ENCODE results near the gene SH3BP5L. TPM values are rescaled to one million over a fixed set of nuclear protein-coding genes. Genes with fewer than 3 reads are reported as not detected.

Gene SH3BP5L
- total and polyA plus RNA-seq, 2 donors (not counting 1 experiment from before 2014, with no cell fraction given) = 19.2 to 36.5 TPM

- POLR2A ChIA-PET = interaction anchor here (1.0 to 4.0 kb wide), 7 partner anchors 11 to 69 kb away, joined by 3 to 88 read pairs (median 4); partner anchors contain the start of genes PGBD2, SH3BP5L and ZNF692
Measured at GRCh38 chr1:248837045-248837780, 11.5 kb upstream of the SH3BP5L start.

More at GRCh38 chr1:248837045-248837780, 11.5 kb upstream of the SH3BP5L start:
- Histone ChIP-seq H3K27me3 (replicated peaks in 1 of 4; ENCODE audit: control extremely low read depth in 1 of 4, control insufficient read depth in 3 of 4, insufficient read depth in 4 of 4, low read length in 3 of 4) (no peaks in the 10 kb centered on the region), H3K27ac (ENCODE audit: low read length in 2 of 2) (peak overlapping the region; percentile 97 to 99), H3K4me1 (ENCODE audit: control insufficient read depth in 2 of 2, insufficient read depth in 2 of 2, low read length in 2 of 2) (peaks cover 41 to 45% of the 10 kb centered on the region in 2 donors), H4K20me1 (ENCODE audit: control insufficient read depth, insufficient read depth, low read length, poor library complexity, severe bottlenecking) (peaks cover 13% of the 10 kb centered on the region), H3K36me3 (replicated peaks in 1 of 2; ENCODE audit: control extremely low read depth in 1 of 2, control insufficient read depth in 1 of 2, extremely low read depth in 1 of 2, insufficient read depth in 2 of 2, low read length in 1 of 2) (peaks cover 0 to 7% of the 10 kb centered on the region in 2 experiments), H3K9me3 (ENCODE audit: control extremely low read depth in 1 of 3, control insufficient read depth in 2 of 3, insufficient read depth in 1 of 3, low read length in 2 of 3) (no peaks in the 10 kb centered on the region), H3K79me2 (ENCODE audit: control insufficient read depth, insufficient read depth, low read length) (peaks cover 48% of the 10 kb centered on the region), H3K4me2 (replicated peaks; ENCODE audit: low read depth, low read length, poor library complexity, severe bottlenecking) (peak overlapping the region; percentile 93), H3K9ac (ENCODE audit: low read length) (peak overlapping the region; percentile 94), H2AFZ (ENCODE audit: insufficient read depth, low read depth, low read length, poor library complexity, severe bottlenecking) (peak overlapping the region; percentile 88), H3K4me3 (ENCODE audit: control extremely low read depth in 1 of 5, extremely low read depth in 1 of 5, insufficient read depth in 1 of 5, low read depth in 2 of 5, low read length in 4 of 5) (peak overlapping the region; percentile 22 to 94 (median 92))
- Mint-ChIP-seq H3K27me3 (no peaks in the 10 kb centered on the region), H3K9me3 (ENCODE audit: insufficient read depth) (no peaks in the 10 kb centered on the region), H3K27ac (no peak overlapping the region), H3K4me3 (no peak overlapping the region), H3K4me1 (peaks cover 29% of the 10 kb centered on the region)
- DNase-seq (no peak), ATAC-seq (ENCODE audit: low read depth) (no peak)
- CTCF ChIA-PET = interaction anchor here (0.6 to 4.0 kb wide), 9 partner anchors 11 to 215 kb away, joined by 3 to 64 read pairs (median 8); partner anchors contain the start of genes SH3BP5L and ZNF692
- TF ChIP-seq EZH2 (IDR thresholded peaks at IDR 0.05; ENCODE audit: borderline replicate concordance, insufficient read depth, low read depth, low read length, poor library complexity, severe bottlenecking) = no peak
- no peak for TF ChIP-seq CTCF (IDR thresholded peaks at IDR 0.05)
- intact Hi-C loops (cut with micrococcal nuclease) = loop anchor here (5.0 kb wide), 1 partner anchor 1905 kb away; the partner anchor contains the start of gene AHCTF1
- WGBS (ENCODE audit: insufficient coverage) = 56% methylated on average over 8 of the region's 11 CpGs

All from B cell (primary cell).